Lower lobe of right lung (tissue), 2 donors: ENCODE results near the gene ALG11. TPM values are rescaled to one million over a fixed set of nuclear protein-coding genes. Genes with fewer than 3 reads are reported as not detected.
"Not testable (repeated sequence)": the region's sequence is repeated elsewhere in the genome, so short reads cannot be mapped to it uniquely, and the experiment has no call there.

Experiments
- ATAC-seq, 2 donors: fragments of 200-7000 bp; cut with Tn5 transposase; one replicate each; pipeline ENCODE4 v1.9.1; 2020 to 2022; ENCODE audit warnings: mild to moderate bottlenecking in 2 of 2, moderate library complexity in 2 of 2
- DNase-seq: peaks from one replicate; pipeline ENCODE4 v3.0.0-alpha.2; 2020
- H3K27ac ChIP-seq: fragments of 200-600 bp; one replicate; pipeline ENCODE4 v1.8.0; 2022
- H3K27me3 ChIP-seq: fragments of 200-600 bp; one replicate; pipeline ENCODE4 v1.8.0; 2022; ENCODE audit warnings: low read depth
- H3K36me3 ChIP-seq: fragments of 200-600 bp; one replicate; pipeline ENCODE4 v1.8.0; 2022; ENCODE audit warnings: mild to moderate bottlenecking
- H3K4me1 ChIP-seq: fragments of 200-600 bp; one replicate; pipeline ENCODE4 v1.8.0; 2022
- H3K4me3 ChIP-seq: fragments of 200-600 bp; one replicate; pipeline ENCODE4 v1.8.0; 2022; ENCODE audit warnings: mild to moderate bottlenecking
- H3K9me3 ChIP-seq: fragments of 200-600 bp; one replicate; pipeline ENCODE4 v1.8.0; 2022
- intact Hi-C: fragments of 100-400 bp; cut with DNase I; formaldehyde crosslinking; loops from one replicate; pipeline ENCODE4 v1.11.0; 2022
- total RNA-seq: library from RNA; stranded (reverse); fragmentation: NEBNext Ultra II Directional; extraction: Animal tissue kit (Norgen Biotek cat#: 25700); gene quantifications from one replicate; pipeline ENCODE4 v1.2.1, GENCODE V29; 2021
- TF ChIP-seq, protein P1 (sequence below): fragments of 200-600 bp; IDR thresholded peaks from one replicate; pipeline ENCODE4 v1.8.0; 2022; ENCODE audit warnings: antibody characterized with exemption, mild to moderate bottlenecking
- donor health status: DM: no; HTN: yes; CAD: no; lungs with severe emphysema.

The ALG11 gene
- total RNA-seq, 1 donor from 2014 or later, result 34.5 TPM

DNA sequence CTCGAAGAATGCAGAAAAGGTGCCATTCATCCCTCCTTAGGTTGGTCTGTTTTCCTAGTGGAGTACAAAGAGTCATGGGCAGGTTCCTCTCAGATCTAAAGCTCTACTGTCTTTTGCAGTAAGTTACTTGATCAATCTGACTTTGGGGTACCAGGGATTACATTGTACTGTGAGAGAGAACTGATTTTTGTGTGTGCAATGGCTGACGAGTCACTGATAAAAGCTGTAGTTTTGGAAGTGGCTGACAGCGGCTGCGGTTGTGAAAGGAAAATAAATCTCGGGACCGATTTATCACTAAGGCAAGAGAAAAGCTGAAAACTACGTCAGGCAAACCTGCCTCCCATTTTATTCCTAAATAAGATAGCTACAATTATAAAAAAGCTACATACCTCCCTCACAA lies 39.2 kb downstream of the ALG11 start:
- Histone ChIP-seq H3K4me1 (no peaks in the 10 kb centered on the region), H3K9me3 (no peaks in the 10 kb centered on the region), H3K4me3 (no peak overlapping the region), H3K36me3 (no peaks in the 10 kb centered on the region), H3K27ac (no peak overlapping the region), H3K27me3 (no peaks in the 10 kb centered on the region)
- intact Hi-C loops, result no loop called here
- no peak for DNase-seq
- no peak for ATAC-seq
- TF ChIP-seq, protein P1, sequence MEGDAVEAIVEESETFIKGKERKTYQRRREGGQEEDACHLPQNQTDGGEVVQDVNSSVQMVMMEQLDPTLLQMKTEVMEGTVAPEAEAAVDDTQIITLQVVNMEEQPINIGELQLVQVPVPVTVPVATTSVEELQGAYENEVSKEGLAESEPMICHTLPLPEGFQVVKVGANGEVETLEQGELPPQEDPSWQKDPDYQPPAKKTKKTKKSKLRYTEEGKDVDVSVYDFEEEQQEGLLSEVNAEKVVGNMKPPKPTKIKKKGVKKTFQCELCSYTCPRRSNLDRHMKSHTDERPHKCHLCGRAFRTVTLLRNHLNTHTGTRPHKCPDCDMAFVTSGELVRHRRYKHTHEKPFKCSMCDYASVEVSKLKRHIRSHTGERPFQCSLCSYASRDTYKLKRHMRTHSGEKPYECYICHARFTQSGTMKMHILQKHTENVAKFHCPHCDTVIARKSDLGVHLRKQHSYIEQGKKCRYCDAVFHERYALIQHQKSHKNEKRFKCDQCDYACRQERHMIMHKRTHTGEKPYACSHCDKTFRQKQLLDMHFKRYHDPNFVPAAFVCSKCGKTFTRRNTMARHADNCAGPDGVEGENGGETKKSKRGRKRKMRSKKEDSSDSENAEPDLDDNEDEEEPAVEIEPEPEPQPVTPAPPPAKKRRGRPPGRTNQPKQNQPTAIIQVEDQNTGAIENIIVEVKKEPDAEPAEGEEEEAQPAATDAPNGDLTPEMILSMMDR, result no peak

DNA sequence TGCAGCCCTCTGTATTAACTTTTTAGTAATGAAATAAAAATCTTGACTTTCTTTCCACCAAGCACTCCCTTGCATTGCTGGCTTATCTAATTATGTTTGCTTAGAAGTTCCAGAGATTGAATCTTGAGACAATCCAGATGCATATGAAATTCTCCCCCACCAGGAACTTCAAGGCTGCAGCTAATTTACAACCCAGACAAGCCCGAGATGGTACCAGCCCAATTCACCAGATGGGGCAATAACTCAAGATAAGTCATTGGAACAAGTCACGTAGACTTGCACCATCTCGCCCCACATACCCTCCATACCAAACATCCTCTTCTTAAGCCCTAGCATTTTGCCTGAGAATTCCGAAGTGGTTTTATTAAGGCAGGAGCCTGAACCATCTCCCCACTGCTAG lies 41.3 kb downstream of the ALG11 start:
- no peaks in the 10 kb centered on the region for H3K4me1 ChIP-seq
- intact Hi-C loops, result no loop called here
- DNase-seq (no peak), ATAC-seq (no peak)
- no peak overlapping the region for H3K4me3 ChIP-seq
- H3K27me3 ChIP-seq, result no peaks in the 10 kb centered on the region
- no peaks in the 10 kb centered on the region for H3K9me3 ChIP-seq
- H3K27ac ChIP-seq, result no peak overlapping the region
- H3K36me3 ChIP-seq, result no peaks in the 10 kb centered on the region
- TF ChIP-seq, protein P1, result no peak

DNA sequence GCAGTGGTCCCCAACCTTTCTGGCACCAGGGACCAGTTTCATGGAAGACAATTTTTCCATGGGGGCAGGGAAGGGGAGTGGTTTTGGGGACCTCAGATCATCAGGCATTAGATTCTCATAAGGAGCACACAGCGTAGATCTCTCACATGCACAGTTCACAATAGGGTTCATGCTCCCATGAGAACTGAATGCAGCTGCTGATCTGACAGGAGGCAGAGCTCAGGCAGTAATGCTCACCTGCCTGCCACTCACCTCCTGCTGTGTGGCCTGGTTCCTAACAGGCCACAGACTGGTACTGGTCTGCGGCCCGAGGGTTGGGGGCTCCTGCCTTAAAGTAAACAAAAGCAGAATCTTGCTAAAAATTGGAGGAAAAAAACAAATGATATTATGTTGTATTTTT lies 48.9 kb downstream of the ALG11 start:
- H3K4me3 ChIP-seq, intact Hi-C loops, DNase-seq, H3K27me3 ChIP-seq, H3K27ac ChIP-seq, H3K36me3 ChIP-seq, H3K4me1 ChIP-seq, H3K9me3 ChIP-seq, ATAC-seq: not testable (repeated sequence)

DNA sequence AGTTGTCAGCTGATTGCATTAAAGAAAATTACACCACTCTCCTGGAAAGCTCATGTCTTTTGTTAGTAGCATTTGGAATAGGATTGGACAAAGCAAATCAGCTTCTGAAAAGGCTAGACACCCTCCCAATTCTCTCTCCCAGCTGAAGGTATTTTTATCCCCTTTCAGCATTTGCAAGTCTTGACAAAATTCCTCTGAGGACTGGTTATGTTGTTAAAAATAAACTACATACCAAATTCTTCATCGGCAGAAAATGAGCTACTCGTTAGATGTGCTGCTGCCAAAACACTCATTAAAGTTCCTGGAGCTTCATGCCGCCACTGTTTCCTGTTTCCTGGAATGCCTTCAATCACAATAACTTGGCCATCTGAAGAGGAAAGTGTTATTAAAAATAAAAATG lies 49.4 kb downstream of the ALG11 start:
- no peak overlapping the region for H3K27ac ChIP-seq
- peaks cover 11% of the 10 kb centered on the region for H3K9me3 ChIP-seq
- peaks cover 3% of the 10 kb centered on the region for H3K4me1 ChIP-seq
- DNase-seq (no peak), ATAC-seq (no peak)
- TF ChIP-seq, protein P1, result no peak
- no peak overlapping the region for H3K4me3 ChIP-seq
- H3K36me3 ChIP-seq, result no peaks in the 10 kb centered on the region
- no peaks in the 10 kb centered on the region for H3K27me3 ChIP-seq
- intact Hi-C loops, result no loop called here

DNA sequence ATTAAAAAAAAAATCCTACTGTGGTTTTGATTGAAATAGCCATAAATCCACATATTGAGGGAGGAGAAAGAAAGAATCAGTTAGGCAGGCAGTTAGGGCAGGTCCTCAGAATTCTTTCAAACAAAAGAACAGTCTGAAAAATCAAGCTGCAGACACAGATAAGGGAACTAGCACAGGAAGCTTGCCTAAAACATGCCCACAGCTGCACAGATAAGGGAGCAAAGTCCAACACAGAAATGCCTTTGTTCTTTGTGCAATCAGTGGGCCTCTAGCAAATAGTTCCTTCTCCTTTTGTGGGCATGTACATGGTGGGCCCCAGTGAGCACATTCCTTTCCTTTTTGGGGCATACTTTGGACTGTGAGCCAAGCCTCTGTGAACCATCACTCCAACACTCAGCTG lies 55.0 kb downstream of the ALG11 start:
- intact Hi-C loops, result no loop called here
- H3K27ac ChIP-seq, result no peak overlapping the region
- no peaks in the 10 kb centered on the region for H3K27me3 ChIP-seq
- ATAC-seq (no peak), DNase-seq (no peak)
- H3K4me1 ChIP-seq, result no peaks in the 10 kb centered on the region
- H3K36me3 ChIP-seq, result no peaks in the 10 kb centered on the region
- H3K4me3 ChIP-seq, result no peak overlapping the region
- H3K9me3 ChIP-seq, result peaks cover 27% of the 10 kb centered on the region
- TF ChIP-seq, protein P1, result no peak

DNA sequence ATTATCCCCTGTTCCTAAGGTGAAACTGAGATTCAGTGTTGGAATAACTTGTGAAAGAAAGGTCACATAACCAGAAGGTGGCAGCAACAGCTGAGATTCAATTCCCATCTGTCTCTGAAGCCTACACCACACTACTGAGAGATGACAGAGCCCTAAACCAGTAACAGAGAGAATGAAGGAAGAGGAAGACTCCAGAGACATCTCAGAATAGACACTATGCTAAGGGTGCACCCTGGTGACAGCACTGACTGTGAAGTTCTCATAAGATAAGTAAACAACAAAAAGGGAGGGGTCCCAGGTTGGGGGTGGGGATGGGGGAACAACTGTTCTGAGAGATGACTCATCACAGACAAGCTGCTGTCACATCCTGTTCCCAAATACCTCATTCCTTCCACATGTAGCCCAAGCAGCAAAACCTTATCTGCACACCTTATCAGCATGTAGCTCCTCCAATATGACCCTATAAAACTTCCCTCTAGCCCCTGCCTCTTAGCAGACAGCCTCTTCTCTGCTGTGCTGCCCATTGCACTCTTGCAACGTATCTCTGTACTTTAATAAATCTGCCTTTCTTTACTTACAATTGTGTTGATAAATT lies 58.8 kb downstream of the ALG11 start:
- DNase-seq (no peak), ATAC-seq (no peak)
- intact Hi-C loops, result no loop called here
- Histone ChIP-seq H3K36me3 (no peaks in the 10 kb centered on the region), H3K9me3 (peaks cover 22% of the 10 kb centered on the region), H3K4me3 (no peak overlapping the region), H3K27me3 (no peaks in the 10 kb centered on the region), H3K27ac (no peak overlapping the region), H3K4me1 (no peaks in the 10 kb centered on the region)
- TF ChIP-seq, protein P1, result no peak

Other genes with a start within 250 kb of the ALG11 start
- 13.4 TPM for gene DHRS12, start 208.2 kb upstream of the ALG11 start, total RNA-seq
- 0.09 TPM for gene TMEM272, start 167.2 kb upstream of the ALG11 start, total RNA-seq
- not detected for gene CCDC70, start 150.4 kb upstream of the ALG11 start, total RNA-seq
- gene ATP7B, start 948 bp upstream of the ALG11 start, total RNA-seq, result 6.3 TPM
- 18.4 TPM for gene UTP14C, start 12.3 kb downstream of the ALG11 start, total RNA-seq
- 4.1 TPM for gene NEK5, start 116.7 kb downstream of the ALG11 start, total RNA-seq
- gene NEK3, start 147.2 kb downstream of the ALG11 start, total RNA-seq, result 10.9 TPM